Stimulated activated naive CD8-positive, alpha-beta T cell treated with anti-CD3 and anti-CD28 coated beads, Interleukin-15, amount 100 ng/mL, for 72 hours (primary cell): ENCODE measurements around the gene VASH1.

Experiments
- ATAC-seq: fragments of 150-1000 bp; cut with Tn5 transposase; 2 replicates; pipeline ENCODE4 v1.10.0; 2021; ENCODE audit warnings: mild to moderate bottlenecking, moderate library complexity
- DNase-seq, 2 donors: peaks; one replicate each; pipeline ENCODE4 v3.0.0; 2021 to 2022
- H3K27ac Mint-ChIP-seq, 2 donors: one replicate each; pipeline ENCODE4 v1.8.0; 2022; ENCODE audit warnings: mild to moderate bottlenecking in 2 of 2, mixed read lengths in 2 of 2, moderate library complexity in 2 of 2
- H3K27me3 Mint-ChIP-seq: one replicate; pipeline ENCODE4 v1.8.0; 2022; ENCODE audit warnings: mixed read lengths
- H3K4me1 Mint-ChIP-seq: one replicate; pipeline ENCODE4 v1.8.0; 2022; ENCODE audit warnings: mild to moderate bottlenecking, mixed read lengths
- H3K4me3 Mint-ChIP-seq, 2 donors: one replicate each; pipeline ENCODE4 v1.8.0; 2022; ENCODE audit warnings: mild to moderate bottlenecking in 2 of 2, mixed read lengths in 2 of 2, moderate library complexity in 1 of 2
- H3K9me3 Mint-ChIP-seq, 2 donors: one replicate each; pipeline ENCODE4 v1.8.0; 2022; ENCODE audit warnings: mixed read lengths in 2 of 2

The VASH1 gene

DNA sequence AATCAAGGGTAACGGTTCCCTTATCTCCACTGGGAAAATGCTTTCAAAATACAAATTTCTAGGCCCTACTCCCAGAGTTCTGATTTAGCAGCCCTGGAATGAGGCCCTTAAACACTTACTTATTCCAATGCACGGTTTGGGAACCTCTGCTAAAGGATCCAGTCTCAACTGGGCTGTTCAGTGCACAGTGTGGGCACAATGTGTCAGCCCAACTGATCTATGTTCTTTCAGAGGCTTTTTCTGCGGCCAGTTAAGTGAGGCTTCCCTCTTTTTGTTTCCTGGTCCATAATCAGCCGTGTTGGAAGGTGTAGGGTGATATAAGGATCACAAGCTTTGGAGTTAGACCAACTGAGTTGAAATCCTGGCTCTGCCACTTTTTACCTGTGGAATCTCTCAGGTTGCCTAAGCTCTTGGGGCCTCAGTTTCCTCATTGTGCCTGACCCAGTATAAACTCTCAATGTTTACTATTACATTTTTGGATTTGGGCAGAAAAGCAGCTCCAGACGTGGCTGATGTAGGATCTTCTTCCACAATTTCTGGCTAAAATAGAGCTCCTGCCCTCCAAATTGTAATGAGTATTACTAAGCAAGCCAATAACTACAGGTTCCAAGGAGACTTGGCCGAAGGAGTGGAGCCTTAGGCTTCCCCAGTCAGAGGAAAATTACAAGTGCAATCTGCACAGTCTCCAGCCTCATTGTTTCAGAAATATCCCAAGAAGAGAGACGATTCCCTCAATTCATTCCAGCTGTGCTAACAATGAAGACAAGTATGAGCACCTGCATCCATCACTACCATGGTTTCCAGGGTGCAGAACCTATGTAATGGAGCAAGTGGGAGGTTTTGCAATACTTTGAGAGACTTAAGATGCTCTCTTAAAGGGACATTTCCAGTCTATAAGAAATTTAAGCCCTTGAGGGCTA is 53.7 kb downstream of the VASH1 start:
- Mint-ChIP-seq H3K4me3 (no peak overlapping the region), H3K27me3 (peaks cover under 1% of the 10 kb centered on the region), H3K27ac (no peak overlapping the region), H3K4me1 (peaks cover 27% of the 10 kb centered on the region), H3K9me3 (no peaks in the 10 kb centered on the region)
- no peak for ATAC-seq
- DNase-seq, result no peak

DNA sequence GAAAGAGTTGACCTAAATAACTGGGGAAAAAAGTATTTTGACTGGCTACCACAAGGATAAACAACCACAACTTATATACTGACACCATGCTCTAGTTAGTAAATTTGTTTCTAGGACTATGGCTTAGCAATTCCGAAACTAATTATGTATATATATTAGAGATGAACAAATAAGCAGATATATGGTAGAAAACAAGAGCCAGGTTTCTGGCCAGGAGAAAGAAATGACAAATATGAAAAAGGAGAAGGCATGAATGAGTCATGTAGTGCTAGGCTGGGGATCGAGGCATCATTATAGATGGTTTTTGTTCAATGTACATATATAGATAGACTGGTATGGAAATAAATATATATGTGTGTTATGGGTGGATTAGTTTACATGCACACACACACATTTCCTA is 59.4 kb downstream of the VASH1 start:
- no peaks in the 10 kb centered on the region for H3K9me3 Mint-ChIP-seq
- H3K4me1 Mint-ChIP-seq, result no peaks in the 10 kb centered on the region
- no peak overlapping the region for H3K4me3 Mint-ChIP-seq
- no peak overlapping the region for H3K27ac Mint-ChIP-seq
- H3K27me3 Mint-ChIP-seq, result peaks cover 5% of the 10 kb centered on the region
- ATAC-seq, result no peak
- DNase-seq, result no peak

DNA sequence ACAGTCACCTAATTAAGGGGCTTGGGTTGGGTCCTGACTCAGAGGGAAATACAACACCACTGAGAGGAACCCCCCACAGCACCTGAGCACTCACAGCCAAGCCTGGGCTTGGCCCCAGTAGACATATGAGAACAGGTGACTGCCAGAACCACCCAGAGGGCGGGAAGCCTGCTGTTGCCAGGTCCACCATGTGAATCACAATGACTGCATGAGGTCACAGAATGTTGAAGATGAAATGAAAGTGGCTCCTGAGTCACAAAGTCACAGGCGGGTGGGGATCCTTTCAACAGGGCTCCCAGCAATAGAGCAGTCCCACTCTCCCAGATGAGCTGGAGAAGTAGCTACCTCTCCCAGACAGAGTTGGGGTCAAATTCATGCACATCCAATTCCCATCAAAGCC is 64.9 kb downstream of the VASH1 start, which contains the start of gene LRRC74A:
Gene LRRC74A (plus strand): TSS at position 287 of the 400 bp plus-strand sequence. CDS start 290 bp downstream, outside the sequence.
- Mint-ChIP-seq H3K4me1 (no peaks in the 10 kb centered on the region), H3K27me3 (no peaks in the 10 kb centered on the region), H3K9me3 (no peaks in the 10 kb centered on the region), H3K4me3 (no peak within 1 kb of the TSS), H3K27ac (no peak within 1 kb of the TSS)
- no peak for DNase-seq
- ATAC-seq, result no peak

DNA sequence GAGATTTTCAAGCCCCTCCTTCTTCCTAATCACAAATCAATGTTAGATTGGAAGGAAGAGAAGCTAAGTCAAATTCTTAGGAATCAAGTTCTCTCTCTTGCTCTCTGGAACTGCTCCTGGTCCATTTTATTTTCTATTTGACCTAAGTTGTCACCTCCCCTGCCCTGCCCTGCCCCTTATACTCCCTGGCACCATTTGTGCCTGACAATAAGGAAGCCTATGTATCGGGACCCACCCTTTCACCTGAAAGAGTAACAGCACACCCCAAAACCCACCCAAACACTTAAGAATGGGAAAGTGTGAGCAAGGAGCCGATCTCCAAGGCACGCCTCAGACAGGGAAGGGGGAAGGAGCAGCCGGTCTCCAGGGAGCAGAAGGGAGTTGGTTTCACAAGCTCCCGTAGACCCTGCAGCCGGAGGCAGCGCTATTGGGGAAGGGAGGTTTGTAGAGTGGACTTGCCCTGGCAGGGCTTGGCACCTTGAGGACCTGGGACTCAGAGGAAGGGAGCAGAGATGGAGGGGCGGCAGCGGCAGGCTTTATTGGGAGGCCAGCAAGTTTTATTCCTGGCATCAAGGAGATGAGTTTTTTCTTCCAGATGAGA is 66.5 kb downstream of the VASH1 start:
- Mint-ChIP-seq H3K4me3 (no peak overlapping the region), H3K27me3 (no peaks in the 10 kb centered on the region), H3K4me1 (no peaks in the 10 kb centered on the region), H3K27ac (no peak overlapping the region), H3K9me3 (no peaks in the 10 kb centered on the region)
- no peak for ATAC-seq
- DNase-seq, result no peak

DNA sequence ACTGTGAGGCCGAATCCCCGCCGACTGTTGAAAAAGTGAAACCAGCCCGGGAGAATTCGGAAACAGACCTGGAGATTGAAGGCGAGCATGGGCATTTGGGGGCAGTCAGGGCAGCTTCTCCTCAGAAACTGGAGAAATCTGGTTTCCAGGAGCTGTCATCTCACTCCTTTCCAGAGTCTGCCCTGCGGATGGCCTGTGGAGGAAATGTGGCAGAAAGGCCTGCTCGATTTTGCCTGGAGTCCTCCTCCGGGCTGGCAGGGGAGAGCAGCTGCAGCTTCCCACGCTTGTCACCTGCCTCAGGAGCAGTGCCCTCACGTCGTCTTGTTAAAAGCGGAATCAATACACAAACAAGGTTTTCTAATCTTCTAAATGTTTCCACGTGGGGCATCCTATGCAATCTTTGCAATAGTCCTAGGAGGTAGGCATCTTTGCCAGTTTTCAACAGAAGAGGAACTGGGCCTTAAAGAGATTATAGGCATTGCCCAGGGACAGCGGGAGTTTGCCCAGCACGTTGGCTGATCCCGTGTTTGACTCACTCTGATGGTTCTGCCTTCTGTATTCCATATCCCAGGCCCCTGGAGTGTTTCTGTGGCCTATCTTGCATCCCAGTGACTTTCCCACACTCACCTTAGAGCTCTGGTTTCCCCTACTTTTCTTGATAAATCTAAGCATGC is 67.2 kb downstream of the VASH1 start:
- no peak for ATAC-seq
- no peaks in the 10 kb centered on the region for H3K27me3 Mint-ChIP-seq
- no peak overlapping the region for H3K27ac Mint-ChIP-seq
- no peak overlapping the region for H3K4me3 Mint-ChIP-seq
- no peaks in the 10 kb centered on the region for H3K9me3 Mint-ChIP-seq
- no peak for DNase-seq
- H3K4me1 Mint-ChIP-seq, result no peaks in the 10 kb centered on the region

DNA sequence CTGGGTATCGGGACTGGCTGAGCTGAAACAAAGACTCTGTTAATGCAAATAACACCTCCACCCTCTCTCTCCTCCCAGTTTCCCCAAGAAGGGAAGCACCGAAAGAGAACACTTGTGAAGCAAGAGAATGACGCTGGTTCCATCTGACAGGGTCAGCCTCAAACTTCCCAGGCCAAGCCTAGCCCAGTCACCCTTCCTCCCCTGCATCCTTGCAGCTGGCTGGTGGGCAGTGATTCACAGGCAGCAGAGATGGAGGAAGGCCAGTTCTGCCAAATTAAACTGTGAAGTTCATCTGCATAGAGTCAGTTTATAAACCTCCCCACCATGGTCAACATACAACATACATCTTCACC is 67.7 kb downstream of the VASH1 start:
- Mint-ChIP-seq H3K4me3 (no peak overlapping the region), H3K27ac (no peak overlapping the region), H3K4me1 (no peaks in the 10 kb centered on the region), H3K9me3 (no peaks in the 10 kb centered on the region), H3K27me3 (peaks cover 1% of the 10 kb centered on the region)
- DNase-seq (no peak), ATAC-seq (no peak)

DNA sequence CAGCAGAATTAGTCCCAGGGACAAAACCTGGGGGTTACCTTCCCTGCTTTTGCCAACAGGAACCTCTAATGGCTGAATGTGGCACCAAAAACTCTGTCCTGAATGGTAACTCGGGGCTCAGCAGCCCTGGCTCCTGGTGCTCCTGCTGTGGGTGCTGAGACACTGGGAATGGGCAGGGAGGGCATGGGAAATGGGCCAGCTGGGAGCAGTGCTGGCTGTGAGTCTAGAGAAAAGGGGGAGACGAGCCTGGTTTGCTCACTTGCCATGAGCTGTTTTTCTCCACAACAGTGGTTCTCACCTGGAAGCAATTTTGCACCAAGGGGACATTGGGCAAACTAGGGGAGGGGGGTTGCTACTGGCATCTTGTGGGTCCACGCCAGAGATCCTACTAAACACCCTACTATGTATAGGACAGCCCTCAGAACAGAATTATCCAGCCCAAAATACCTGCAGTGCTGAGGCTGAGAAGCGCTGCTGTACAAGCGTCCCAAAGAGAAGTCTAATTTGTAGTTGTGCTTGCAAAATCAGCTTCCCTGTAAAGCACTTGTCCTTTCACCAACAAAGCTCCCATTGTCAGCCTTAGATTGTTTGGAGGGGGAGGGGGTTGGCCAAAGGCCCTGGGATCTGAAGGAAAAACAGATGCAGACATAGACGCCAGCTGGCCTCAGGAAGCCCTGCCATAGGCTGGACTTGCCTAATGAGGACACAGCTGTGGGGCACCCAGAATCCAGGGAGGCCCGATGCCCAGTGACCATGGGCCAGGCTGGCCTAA is 68.6 kb downstream of the VASH1 start:
- Mint-ChIP-seq H3K27me3 (peaks cover 10% of the 10 kb centered on the region), H3K4me1 (no peaks in the 10 kb centered on the region), H3K9me3 (no peaks in the 10 kb centered on the region), H3K27ac (peak overlapping the region; percentile 20 to 31), H3K4me3 (no peak overlapping the region)
- ATAC-seq (no peak), DNase-seq (no peak)

DNA sequence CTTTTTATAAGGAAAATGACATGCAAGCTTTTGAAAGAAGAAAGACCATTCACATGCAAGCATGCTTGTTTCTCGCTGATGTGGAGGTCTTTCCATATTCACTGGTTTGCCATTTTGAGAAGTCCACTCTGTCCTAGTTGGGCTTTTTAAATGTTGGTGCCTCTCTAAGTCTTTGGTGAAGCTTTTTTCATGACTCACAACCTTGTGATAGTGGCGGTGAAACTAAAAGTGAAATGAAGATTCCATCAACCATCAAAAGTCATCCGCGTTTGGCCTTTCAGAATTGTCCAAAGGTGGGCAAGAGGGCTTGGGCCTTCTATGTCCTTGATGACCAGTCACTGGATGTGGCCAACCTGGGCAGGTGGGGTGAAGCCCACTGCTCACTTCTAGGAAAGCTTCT is 69.3 kb downstream of the VASH1 start:
- Mint-ChIP-seq H3K27me3 (peaks cover 11% of the 10 kb centered on the region), H3K4me1 (no peaks in the 10 kb centered on the region), H3K27ac (no peak overlapping the region), H3K4me3 (no peak overlapping the region), H3K9me3 (no peaks in the 10 kb centered on the region)
- DNase-seq, result no peak
- no peak for ATAC-seq

DNA sequence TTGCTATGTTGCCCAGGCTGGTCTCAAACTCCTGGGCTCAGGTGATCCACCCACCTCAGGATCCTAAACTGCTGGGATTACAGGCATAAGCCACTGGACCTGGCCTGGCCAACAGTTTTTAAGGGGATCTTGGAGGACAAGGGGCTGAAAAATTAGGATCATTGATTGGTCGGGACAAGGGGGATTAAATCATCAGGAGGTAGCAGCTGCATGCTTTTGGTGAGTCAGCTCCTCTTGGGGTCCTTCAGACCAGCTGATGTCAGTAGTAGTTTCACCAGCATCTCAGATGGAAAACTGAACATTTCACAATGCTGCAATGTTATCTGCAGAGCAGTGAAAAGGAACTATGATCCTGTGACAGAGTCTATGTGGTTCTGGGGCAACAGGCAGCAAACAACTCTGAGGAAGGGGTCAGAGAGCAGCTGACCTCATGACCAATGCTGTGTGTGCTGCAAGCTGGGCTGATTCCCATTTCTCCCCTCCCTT is 71.3 kb downstream of the VASH1 start:
- DNase-seq, result no peak
- Mint-ChIP-seq H3K9me3 (no peaks in the 10 kb centered on the region), H3K4me3 (no peak overlapping the region), H3K27ac (no peak overlapping the region), H3K27me3 (peaks cover 18% of the 10 kb centered on the region), H3K4me1 (no peaks in the 10 kb centered on the region)
- ATAC-seq, result no peak
